HG02610 (cell line): ENCODE measurements around the gene CHD2.
"Not testable (repeated sequence)": the region's sequence is repeated elsewhere in the genome, so short reads cannot be mapped to it uniquely, and the experiment has no call there.

Experiments
- ATAC-seq: cut with Tn5 transposase; IDR thresholded peaks from one replicate; pipeline ENCODE4 v1.9.1; 2021; ENCODE audit warnings: mild to moderate bottlenecking, moderate library complexity; ENCODE audit not compliant: unreplicated experiment

Gene CHD2

GRCh38 chr15:92899948-92900730 lies at the start of gene CHD2:
CHD2 (plus strand) TSS chr15:92900324; CDS start chr15:92901238, 914 bp downstream.
- peak; percentile 67 for ATAC-seq

- no peak for ATAC-seq
These were observed 46.9 kb upstream of the CHD2 start for GRCh38 chr15:92853222-92853621.

- no peak for ATAC-seq
These were observed 38.4 kb upstream of the CHD2 start for GRCh38 chr15:92861742-92862141.

- ATAC-seq, result no peak
These were observed 35.9 kb upstream of the CHD2 start for GRCh38 chr15:92864127-92864814.

- no peak for ATAC-seq
These were observed 30.7 kb upstream of the CHD2 start for GRCh38 chr15:92869263-92869940.

GRCh38 chr15:92870010-92870591 lies 30.0 kb upstream of the CHD2 start:
- no peak for ATAC-seq

GRCh38 chr15:92872967-92873366 lies 27.2 kb upstream of the CHD2 start:
- not testable (repeated sequence) for ATAC-seq

GRCh38 chr15:92877000-92877399 lies 23.1 kb upstream of the CHD2 start:
- no peak for ATAC-seq

- no peak for ATAC-seq
These were observed 22.7 kb upstream of the CHD2 start for GRCh38 chr15:92877416-92877815.

GRCh38 chr15:92878593-92879053 lies 21.5 kb upstream of the CHD2 start:
- ATAC-seq, result no peak

GRCh38 chr15:92879949-92880725 lies 20.0 kb upstream of the CHD2 start:
- ATAC-seq, result no peak

- no peak for ATAC-seq
These were observed 19.3 kb upstream of the CHD2 start for GRCh38 chr15:92880796-92881195.

- no peak for ATAC-seq
These were observed 18.8 kb upstream of the CHD2 start for GRCh38 chr15:92881211-92881754.

GRCh38 chr15:92881802-92882696 lies 18.1 kb upstream of the CHD2 start:
- ATAC-seq, result peak; percentile 96

- peak; percentile 64 for ATAC-seq
These were observed 17.4 kb upstream of the CHD2 start for GRCh38 chr15:92882697-92883162.

- no peak for ATAC-seq
These were observed 16.8 kb upstream of the CHD2 start for GRCh38 chr15:92883163-92883875.

GRCh38 chr15:92883876-92884435 lies 16.2 kb upstream of the CHD2 start:
- ATAC-seq, result no peak
